ENCODE data around the gene PRKCH.
"Not testable (repeated sequence)": the region's sequence is repeated elsewhere in the genome, so short reads cannot be mapped to it uniquely, and the experiment has no call there.

The PRKCH gene

DNA sequence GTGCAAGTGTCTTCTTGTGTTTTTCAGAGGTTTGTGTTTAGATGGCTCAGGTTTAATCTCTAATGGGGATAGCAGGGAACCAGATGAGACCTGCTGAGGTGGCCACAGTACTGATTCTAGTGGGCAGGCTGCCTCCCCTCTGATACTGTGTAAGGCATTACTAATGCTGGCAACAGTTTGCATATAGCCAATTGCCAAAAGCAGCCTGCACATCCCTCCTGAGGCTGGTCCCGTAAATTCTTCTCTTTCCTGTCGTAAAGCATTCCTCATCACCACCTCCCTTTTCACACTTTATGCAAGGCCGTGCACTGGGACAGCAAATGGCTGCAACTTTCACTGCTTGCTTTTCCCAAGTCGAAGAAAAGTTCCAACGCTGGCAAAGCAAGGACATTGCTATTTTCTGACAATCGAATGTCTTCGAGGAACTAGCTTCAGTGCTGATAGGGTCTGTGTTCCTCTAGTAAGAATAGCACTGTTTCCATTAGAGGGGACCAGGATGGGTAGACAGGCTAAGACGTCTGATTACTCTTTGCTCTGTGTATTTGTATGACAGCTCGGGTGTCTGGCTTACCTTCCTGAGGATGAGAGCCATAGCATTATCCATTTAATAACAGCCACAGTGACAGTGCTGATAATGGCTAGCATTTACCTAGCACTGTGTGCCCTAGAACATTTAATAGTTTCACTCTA, 195.7 kb downstream of the PRKCH start:
- no peak for DNase-seq

DNA sequence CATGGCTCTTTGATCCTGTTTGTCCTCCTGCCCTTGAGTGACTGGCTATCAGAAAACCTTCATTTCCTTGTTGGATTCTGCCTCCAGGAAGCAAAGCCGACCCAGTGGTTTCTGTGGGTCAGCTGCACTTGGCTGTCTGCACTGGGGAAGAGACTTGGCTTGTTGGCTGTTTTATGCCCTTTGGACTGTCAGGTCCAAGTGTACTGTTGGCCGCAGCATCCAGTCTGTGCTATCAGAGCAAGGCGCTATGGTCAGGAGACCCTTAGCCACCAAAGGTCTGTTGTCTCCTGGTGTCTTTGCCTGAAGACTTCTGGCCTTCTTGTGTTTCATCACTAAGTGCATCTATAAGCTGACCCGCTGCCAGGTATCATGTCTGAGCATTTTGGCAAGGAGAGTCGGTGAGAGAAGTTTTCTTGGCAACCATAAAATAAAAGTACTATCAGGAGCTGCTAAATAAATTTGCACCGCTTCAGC, 196.6 kb downstream of the PRKCH start:
- DNase-seq = no peak

GRCh38 chr14:61518403-61518802, 197.0 kb downstream of the PRKCH start:
- no peak for DNase-seq

DNA sequence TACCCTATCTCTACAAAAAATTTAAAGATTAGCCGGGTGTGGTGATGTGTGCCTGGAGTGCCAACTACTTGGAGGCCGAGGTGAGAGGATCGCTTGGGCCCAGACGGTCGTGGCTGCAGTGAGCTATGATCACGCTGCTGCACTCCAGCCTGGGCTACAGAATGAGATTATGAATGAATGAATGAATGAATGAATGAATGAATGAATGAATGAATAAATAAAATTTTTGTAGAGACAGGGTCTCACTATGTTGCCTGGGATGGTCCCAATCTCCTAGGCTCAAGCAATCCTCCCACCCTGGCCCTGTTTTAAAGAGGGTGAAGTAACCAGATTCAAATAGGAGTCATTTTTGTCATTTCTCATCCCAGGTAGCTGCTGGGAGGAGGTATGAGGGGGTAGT, 197.7 kb downstream of the PRKCH start:
- no peak for DNase-seq

DNA sequence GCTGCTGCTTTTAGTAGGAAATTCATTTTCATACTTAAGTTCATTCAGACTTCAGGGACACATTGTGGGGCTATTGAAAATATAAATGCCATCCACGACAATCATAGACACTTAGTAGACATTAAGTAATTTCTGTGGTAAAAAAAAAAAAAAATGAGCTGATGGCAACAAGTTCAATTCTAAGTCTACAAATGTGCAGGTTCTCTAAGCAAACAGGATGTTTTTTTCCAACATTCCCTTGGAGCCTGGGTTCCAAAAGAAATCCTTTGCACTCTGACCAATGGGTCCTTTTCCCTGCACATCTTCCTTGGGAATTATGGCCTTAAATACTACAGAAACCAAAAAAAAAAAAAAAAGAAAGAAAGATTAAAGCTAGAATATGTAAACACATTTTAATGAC, 198.4 kb downstream of the PRKCH start:
- no peak for DNase-seq

GRCh38 chr14:61520576-61520975, 199.2 kb downstream of the PRKCH start:
- DNase-seq = peak in 1 of 4 experiments; percentile 47

GRCh38 chr14:61521773-61522172, 200.4 kb downstream of the PRKCH start:
- no peak for DNase-seq

DNA sequence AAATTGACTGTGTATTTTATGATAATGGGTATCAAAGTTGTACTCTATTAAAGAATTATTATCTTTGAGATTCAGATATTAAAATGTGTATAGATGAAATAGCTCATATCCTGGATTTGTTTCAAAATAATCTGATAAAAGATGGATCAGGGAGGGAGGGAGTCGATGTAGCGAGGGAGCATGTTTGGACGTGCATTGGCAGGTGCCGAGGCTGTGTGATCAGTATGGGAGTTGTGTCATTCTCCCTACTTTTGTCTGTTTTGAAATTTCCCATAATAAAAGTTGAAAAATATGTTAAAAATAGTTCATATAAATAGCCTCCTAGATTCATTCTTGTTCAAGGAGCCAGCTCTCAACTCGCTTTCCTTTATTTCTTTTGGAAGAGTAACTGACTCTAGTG, 202.4 kb downstream of the PRKCH start:
- DNase-seq = no peak

GRCh38 chr14:61524211-61524806, 202.9 kb downstream of the PRKCH start:
- peak; percentile 57 to 84 (median 67) for DNase-seq

- DNase-seq = no peak
Observed at GRCh38 chr14:61524936-61525292, 203.5 kb downstream of the PRKCH start.

DNA sequence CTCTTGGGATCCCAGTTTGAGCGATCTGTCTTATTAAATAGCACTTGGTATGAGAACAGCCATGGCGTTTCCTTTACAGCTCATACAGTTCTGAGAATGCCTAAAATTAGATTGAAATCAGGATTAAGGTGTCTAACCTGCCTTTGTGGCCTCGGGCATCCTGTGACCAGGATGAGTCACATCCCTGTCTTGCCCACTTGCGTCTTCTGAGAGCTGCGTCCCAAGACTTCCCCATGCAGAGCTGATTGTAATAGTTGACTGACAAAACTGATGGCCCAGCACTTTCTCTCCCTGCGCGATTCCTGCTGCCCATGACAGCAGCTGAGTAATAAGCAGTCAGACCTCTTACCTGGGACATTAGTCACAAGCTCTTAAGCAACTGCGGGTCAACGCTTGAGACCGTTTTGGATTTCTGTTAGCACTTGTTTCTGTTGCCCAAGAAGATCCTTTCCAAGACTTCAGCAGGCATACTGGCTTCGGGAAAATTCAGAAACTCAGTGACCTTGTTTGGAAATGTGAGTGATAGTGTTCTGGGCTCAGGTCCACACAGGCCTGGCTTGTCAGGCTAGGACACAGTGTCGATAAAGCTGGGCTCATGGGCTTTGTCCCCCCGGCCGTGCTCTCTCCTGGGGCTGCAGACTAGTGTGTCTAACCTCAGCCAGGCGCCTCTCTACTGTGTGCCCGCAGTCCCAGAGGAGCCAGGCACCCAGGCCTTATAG, 204.1 kb downstream of the PRKCH start:
- peak; percentile 93 to 98 (median 94) for DNase-seq

GRCh38 chr14:61526405-61527312, 205.3 kb downstream of the PRKCH start:
- no peak for DNase-seq

DNA sequence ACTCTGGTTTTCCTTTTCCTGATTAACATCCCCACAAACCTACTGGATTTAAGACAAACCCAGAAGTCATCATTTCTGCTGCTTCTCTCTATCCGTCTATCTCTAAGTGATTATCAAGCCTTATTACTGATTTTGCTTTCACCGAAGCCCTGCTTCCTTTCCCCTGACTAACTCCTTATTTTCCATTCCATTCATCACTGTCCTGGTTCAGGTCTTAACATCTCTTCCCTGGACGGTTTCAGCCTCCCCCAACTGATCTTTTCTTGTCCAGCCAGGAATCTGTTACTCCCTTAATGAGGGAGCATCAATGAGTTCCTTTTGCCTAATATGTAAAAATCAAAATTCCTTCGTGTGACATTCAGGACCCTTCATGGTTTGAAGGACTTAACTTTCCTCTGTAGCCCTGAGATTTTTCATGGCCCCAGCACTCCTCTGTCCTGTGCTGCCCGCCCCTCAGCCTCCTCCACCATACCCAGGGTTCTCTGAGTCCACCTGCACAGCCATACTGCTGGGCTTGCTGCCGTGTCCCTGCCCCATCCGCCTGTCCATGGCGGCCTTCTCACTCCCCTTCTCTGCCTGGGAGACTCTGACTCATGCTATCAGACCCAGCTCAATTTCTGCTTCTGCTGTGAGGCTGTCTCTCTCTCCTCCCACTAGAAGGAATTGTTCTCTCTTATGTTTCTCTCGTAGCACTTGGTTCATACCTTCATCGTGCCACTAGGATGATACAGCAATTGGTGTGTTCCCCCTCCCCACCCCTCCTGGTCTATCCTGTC, 206.1 kb downstream of the PRKCH start:
- DNase-seq = peak; percentile 54 to 81 (median 74)

GRCh38 chr14:61528591-61529021, 207.2 kb downstream of the PRKCH start:
- DNase-seq = peak; percentile 34 to 79 (median 48)

DNA sequence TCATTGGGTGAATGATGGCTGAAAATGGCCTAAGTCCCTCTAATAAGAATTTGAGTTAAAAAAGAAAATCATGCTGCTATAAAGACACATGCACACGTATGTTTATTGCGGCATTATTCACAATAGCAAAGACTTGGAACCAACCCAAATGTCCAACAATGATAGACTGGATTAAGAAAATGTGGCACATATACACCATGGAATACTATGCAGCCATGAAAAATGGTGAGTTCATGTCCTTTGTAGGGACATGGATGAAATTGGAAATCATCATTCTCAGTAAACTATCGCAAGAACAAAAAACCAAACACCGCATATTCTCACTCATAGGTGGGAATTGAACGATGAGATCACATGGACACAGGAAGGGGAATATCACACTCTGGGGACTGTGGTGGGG, 208.0 kb downstream of the PRKCH start:
- not testable (repeated sequence) for DNase-seq

- no peak for DNase-seq
Observed at GRCh38 chr14:61530296-61530695, 208.9 kb downstream of the PRKCH start.

GRCh38 chr14:61530896-61531295, 209.5 kb downstream of the PRKCH start:
- no peak for DNase-seq

- no peak for DNase-seq
Observed at GRCh38 chr14:61531465-61532122, 210.2 kb downstream of the PRKCH start.

GRCh38 chr14:61532123-61532505, 210.7 kb downstream of the PRKCH start:
- DNase-seq = no peak

GRCh38 chr14:61532763-61533162, 211.4 kb downstream of the PRKCH start:
- DNase-seq = no peak
